ENCODE data around the gene RUNX1.

RUNX1 gene

GRCh38 chr21:35083246-35083645 lies 34.1 kb upstream of the RUNX1 start:
- no peak for TF ChIP-seq Cebpa-rat (IDR thresholded peaks at IDR 0.05)
- peaks cover 5% of the 10 kb centered on the region for H3K9me3 ChIP-seq

GRCh38 chr21:35081861-35082260 lies 32.8 kb upstream of the RUNX1 start:
- Histone ChIP-seq H3K27me3 (no peaks in the 10 kb centered on the region), H3K36me3 (no peaks in the 10 kb centered on the region), H3K27ac (no peak overlapping the region), H3K9me3 (peaks cover 5% of the 10 kb centered on the region), H3K4me3 (no peak overlapping the region), H3K4me2 (no peak overlapping the region), H3K4me1 (no peaks in the 10 kb centered on the region), H4K20me1 (no peaks in the 10 kb centered on the region), H3K9ac (no peak overlapping the region)
- no peak for TF ChIP-seq Cebpa-rat (IDR thresholded peaks at IDR 0.05)

More at GRCh38 chr21:35083246-35083645, 34.1 kb upstream of the RUNX1 start:
- no peak overlapping the region for H3K4me2 ChIP-seq
- H3K27me3 ChIP-seq, result no peaks in the 10 kb centered on the region
- no peaks in the 10 kb centered on the region for H3K36me3 ChIP-seq
- no peak overlapping the region for H3K27ac ChIP-seq
- H3K4me1 ChIP-seq, result no peaks in the 10 kb centered on the region
- H3K9ac ChIP-seq, result no peak overlapping the region
- H3K4me3 ChIP-seq, result no peak overlapping the region
- no peaks in the 10 kb centered on the region for H4K20me1 ChIP-seq

- Histone ChIP-seq H3K9me3 (peaks cover 9% of the 10 kb centered on the region), H3K27ac (no peak overlapping the region), H3K4me1 (no peaks in the 10 kb centered on the region), H3K27me3 (no peaks in the 10 kb centered on the region), H3K36me3 (no peaks in the 10 kb centered on the region), H3K4me3 (no peak overlapping the region), H4K20me1 (no peaks in the 10 kb centered on the region), H3K9ac (no peak overlapping the region), H3K4me2 (no peak overlapping the region)
- no peak for TF ChIP-seq Cebpa-rat (IDR thresholded peaks at IDR 0.05)
These were observed 30.1 kb upstream of the RUNX1 start for GRCh38 chr21:35079181-35079580.

- no peaks in the 10 kb centered on the region for H3K36me3 ChIP-seq
- no peak for TF ChIP-seq Cebpa-rat (IDR thresholded peaks at IDR 0.05)
- H3K4me1 ChIP-seq, result no peaks in the 10 kb centered on the region
- no peak overlapping the region for H3K4me3 ChIP-seq
- peaks cover 9% of the 10 kb centered on the region for H3K9me3 ChIP-seq
- no peak overlapping the region for H3K4me2 ChIP-seq
- no peak overlapping the region for H3K27ac ChIP-seq
- no peaks in the 10 kb centered on the region for H3K27me3 ChIP-seq
- H4K20me1 ChIP-seq, result no peaks in the 10 kb centered on the region
- H3K9ac ChIP-seq, result no peak overlapping the region
These were observed 28.9 kb upstream of the RUNX1 start for GRCh38 chr21:35077975-35078374.

- no peak overlapping the region for H3K4me3 ChIP-seq
- TF ChIP-seq Cebpa-rat (IDR thresholded peaks at IDR 0.05), result no peak
These were observed 28.4 kb upstream of the RUNX1 start for GRCh38 chr21:35077466-35077865.

GRCh38 chr21:35075546-35075945 lies 26.4 kb upstream of the RUNX1 start:
- H3K27ac ChIP-seq, result no peak overlapping the region
- H3K27me3 ChIP-seq, result no peaks in the 10 kb centered on the region
- H3K9me3 ChIP-seq, result peaks cover 9% of the 10 kb centered on the region
- H3K4me1 ChIP-seq, result no peaks in the 10 kb centered on the region
- no peak overlapping the region for H3K4me2 ChIP-seq
- no peaks in the 10 kb centered on the region for H3K36me3 ChIP-seq
- no peak overlapping the region for H3K9ac ChIP-seq
- no peak for TF ChIP-seq Cebpa-rat (IDR thresholded peaks at IDR 0.05)
- no peak overlapping the region for H3K4me3 ChIP-seq
- H4K20me1 ChIP-seq, result no peaks in the 10 kb centered on the region

More at GRCh38 chr21:35077466-35077865, 28.4 kb upstream of the RUNX1 start:
- Histone ChIP-seq H3K4me1 (no peaks in the 10 kb centered on the region), H3K4me2 (no peak overlapping the region), H3K9ac (no peak overlapping the region), H3K9me3 (peaks cover 9% of the 10 kb centered on the region), H3K27me3 (no peaks in the 10 kb centered on the region), H3K27ac (no peak overlapping the region), H3K36me3 (no peaks in the 10 kb centered on the region), H4K20me1 (no peaks in the 10 kb centered on the region)

- H3K9ac ChIP-seq, result no peak overlapping the region
- H3K27me3 ChIP-seq, result no peaks in the 10 kb centered on the region
- H3K27ac ChIP-seq, result no peak overlapping the region
- no peak overlapping the region for H3K4me3 ChIP-seq
- peaks cover 9% of the 10 kb centered on the region for H3K9me3 ChIP-seq
- no peaks in the 10 kb centered on the region for H3K4me1 ChIP-seq
- no peaks in the 10 kb centered on the region for H4K20me1 ChIP-seq
- no peak for TF ChIP-seq Cebpa-rat (IDR thresholded peaks at IDR 0.05)
- no peaks in the 10 kb centered on the region for H3K36me3 ChIP-seq
- no peak overlapping the region for H3K4me2 ChIP-seq
These were observed 23.9 kb upstream of the RUNX1 start for GRCh38 chr21:35072960-35073359.

- no peaks in the 10 kb centered on the region for H3K36me3 ChIP-seq
- no peak overlapping the region for H3K4me3 ChIP-seq
- no peak overlapping the region for H3K27ac ChIP-seq
- no peak overlapping the region for H3K4me2 ChIP-seq
- H4K20me1 ChIP-seq, result no peaks in the 10 kb centered on the region
- H3K4me1 ChIP-seq, result no peaks in the 10 kb centered on the region
- TF ChIP-seq Cebpa-rat (IDR thresholded peaks at IDR 0.05), result no peak
- no peak overlapping the region for H3K9ac ChIP-seq
- H3K9me3 ChIP-seq, result peaks cover 9% of the 10 kb centered on the region
- H3K27me3 ChIP-seq, result no peaks in the 10 kb centered on the region
These were observed 23.5 kb upstream of the RUNX1 start for GRCh38 chr21:35072557-35072956.

- Histone ChIP-seq H3K4me2 (no peak overlapping the region), H3K36me3 (no peaks in the 10 kb centered on the region), H3K9ac (no peak overlapping the region), H3K9me3 (peaks cover 9% of the 10 kb centered on the region), H3K4me1 (no peaks in the 10 kb centered on the region), H3K27me3 (no peaks in the 10 kb centered on the region), H4K20me1 (no peaks in the 10 kb centered on the region), H3K4me3 (no peak overlapping the region), H3K27ac (no peak overlapping the region)
- TF ChIP-seq Cebpa-rat (IDR thresholded peaks at IDR 0.05), result no peak
These were observed 22.2 kb upstream of the RUNX1 start for GRCh38 chr21:35071347-35071746.

- Histone ChIP-seq H3K27me3 (no peaks in the 10 kb centered on the region), H3K4me2 (no peak overlapping the region), H3K36me3 (no peaks in the 10 kb centered on the region), H3K4me1 (no peaks in the 10 kb centered on the region), H4K20me1 (no peaks in the 10 kb centered on the region), H3K9me3 (peaks cover 9% of the 10 kb centered on the region), H3K27ac (no peak overlapping the region), H3K4me3 (no peak overlapping the region), H3K9ac (no peak overlapping the region)
- no peak for TF ChIP-seq Cebpa-rat (IDR thresholded peaks at IDR 0.05)
These were observed 21.3 kb upstream of the RUNX1 start for GRCh38 chr21:35070436-35070835.

GRCh38 chr21:35066824-35067223 lies 17.7 kb upstream of the RUNX1 start:
- Histone ChIP-seq H3K4me1 (no peaks in the 10 kb centered on the region), H3K27me3 (no peaks in the 10 kb centered on the region), H3K27ac (no peak overlapping the region), H3K4me3 (no peak overlapping the region), H3K4me2 (no peak overlapping the region), H3K9ac (no peak overlapping the region), H3K36me3 (no peaks in the 10 kb centered on the region), H3K9me3 (no peaks in the 10 kb centered on the region; the same call in 1 of the 2 replicates), H4K20me1 (no peaks in the 10 kb centered on the region)
- no peak for TF ChIP-seq Cebpa-rat (IDR thresholded peaks at IDR 0.05)

Measured in BLaER1 (cell line).